HG03354 (cell line): ENCODE data around the gene SHLD1.

Experiments used
- ATAC-seq: cut with Tn5 transposase; IDR thresholded peaks from one replicate; pipeline ENCODE4 v1.9.1; 2021; ENCODE audit warnings: mild to moderate bottlenecking; ENCODE audit not compliant: unreplicated experiment, poor library complexity, severe bottlenecking

Gene SHLD1

DNA sequence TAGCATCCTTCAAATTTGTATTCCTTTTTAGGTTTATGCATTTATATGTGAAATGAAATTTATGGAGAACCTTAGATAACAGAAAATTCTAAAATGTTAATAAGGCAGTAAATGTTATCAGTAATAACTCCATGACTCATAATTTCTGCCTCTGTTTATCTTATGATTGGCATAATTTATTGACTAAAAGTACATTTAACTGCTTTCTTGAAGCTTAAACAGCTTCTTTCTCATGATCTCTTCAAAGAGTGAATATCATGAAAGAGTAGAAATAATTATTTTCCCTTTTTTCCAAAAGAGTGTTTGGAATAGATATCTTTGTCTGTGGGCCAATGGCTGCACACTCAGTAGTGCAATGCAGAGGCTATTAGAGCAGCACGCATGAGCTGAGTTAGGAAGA lies 91.3 kb downstream of the SHLD1 start:
- ATAC-seq, result no peak

DNA sequence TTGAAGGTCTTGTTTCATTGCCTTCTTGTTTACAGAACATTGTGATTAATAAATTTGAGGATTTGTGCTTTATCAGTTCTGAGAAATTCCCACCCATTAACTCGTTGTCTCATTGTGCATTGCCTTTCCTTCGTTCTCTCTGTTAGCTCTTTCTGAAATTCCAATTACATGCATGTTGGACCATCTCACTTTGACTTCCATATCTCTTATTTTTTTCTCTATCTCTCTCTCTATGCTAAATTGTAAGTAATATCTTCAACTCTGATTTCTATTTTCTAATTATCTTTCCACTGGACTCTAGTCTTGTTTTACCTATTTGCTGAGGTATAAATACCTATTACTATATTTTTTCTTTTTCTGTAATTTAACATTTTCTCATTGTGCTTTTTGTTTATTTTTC lies 92.3 kb downstream of the SHLD1 start:
- ATAC-seq, result no peak

DNA sequence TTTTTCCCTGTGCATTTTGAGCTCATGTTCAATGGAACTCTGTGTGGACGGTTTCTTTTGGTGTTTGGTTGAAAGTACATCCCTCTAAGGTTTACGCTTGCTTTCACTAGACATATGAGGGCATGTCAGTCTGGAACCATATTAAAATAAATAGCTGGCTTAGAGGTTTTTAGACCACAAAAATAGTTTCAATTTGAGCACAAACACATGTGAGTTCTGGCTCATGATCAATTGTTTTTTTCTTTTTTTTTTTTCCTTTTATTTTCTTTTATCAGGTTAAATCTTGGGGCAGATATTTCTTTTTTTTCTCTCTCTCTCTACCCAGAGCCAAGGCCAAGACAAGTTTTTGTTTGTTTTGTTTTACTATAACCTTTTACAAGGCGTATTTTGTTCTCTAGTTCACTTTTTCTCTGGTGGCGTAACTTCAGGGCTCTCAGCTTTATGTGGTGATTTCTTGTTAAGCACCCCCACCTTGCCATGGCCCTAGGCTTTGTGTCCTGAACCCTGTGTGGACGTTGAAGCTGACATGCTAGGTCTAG lies 92.9 kb downstream of the SHLD1 start:
- ATAC-seq, result peak; percentile 66

DNA sequence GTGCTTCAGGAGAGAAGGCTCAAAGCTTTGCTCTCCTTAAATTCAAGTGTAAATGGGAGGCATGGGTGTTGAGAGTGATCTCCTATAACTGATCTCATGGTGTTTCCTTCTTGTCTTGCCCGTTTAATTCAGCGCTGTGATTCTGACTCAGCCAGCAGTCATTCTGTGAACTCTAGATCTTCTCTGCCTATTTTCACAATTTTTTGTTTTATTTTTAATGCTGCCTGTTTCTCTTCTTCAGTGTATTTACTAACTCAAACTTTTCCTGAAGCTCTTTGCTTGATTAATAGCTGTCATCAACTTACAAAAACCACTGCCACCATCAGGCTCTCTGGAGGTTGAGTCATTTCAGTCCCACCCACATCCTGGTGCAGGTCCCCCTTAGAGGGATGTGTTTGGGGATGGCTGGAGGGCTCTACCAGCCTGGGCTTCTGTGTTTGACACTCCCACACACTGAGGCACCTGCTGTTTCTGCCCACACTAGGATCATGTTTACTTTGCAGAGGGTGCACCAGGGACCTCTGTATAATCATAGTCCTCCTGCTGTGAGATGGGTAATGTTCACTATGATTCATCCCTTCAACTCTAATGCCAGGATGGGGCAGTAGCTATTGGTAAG lies 94.0 kb downstream of the SHLD1 start:
- ATAC-seq, result peak; percentile 84

DNA sequence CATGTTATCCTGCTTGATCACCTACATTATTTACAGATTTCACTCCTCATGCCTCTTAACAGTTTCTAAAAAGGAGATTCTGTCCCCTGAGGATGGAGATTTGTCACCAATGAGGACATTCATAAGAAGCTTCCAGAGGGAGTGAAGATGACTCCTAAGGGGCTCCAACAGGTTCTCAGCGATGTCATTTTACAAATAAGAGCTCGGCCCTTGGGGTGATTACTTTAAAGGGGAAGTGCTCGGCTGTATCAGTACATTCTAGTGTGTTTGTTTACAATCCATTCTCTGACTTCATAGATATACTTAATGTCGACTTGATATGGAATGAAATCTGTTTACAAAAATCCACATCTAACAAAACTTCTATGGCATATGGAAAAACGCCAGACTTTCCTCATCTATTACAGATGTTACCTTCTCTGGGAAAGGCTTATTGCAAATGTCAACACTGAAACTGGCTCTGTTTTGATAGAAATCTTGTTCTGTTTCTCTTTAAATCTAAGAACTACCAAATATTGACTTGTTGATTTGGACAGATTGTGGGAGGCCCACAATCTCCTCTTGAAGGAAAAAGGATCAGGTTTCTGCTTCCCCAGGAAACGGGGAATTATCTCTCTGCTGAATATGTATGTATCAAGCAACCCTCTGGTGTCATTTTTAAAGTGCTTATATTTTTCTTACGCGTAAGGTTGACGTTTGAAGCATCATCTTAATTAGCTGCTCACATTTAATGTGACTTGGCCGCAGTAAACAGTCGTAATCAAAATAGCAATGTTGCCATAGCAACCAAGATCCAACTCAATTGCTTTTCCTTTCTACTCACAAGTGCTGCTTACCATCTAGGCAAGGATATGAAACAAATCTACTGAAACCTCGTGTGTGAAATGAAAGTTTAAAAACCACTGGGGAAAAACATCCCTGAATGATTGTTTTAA lies 95.7 kb downstream of the SHLD1 start:
- no peak for ATAC-seq

DNA sequence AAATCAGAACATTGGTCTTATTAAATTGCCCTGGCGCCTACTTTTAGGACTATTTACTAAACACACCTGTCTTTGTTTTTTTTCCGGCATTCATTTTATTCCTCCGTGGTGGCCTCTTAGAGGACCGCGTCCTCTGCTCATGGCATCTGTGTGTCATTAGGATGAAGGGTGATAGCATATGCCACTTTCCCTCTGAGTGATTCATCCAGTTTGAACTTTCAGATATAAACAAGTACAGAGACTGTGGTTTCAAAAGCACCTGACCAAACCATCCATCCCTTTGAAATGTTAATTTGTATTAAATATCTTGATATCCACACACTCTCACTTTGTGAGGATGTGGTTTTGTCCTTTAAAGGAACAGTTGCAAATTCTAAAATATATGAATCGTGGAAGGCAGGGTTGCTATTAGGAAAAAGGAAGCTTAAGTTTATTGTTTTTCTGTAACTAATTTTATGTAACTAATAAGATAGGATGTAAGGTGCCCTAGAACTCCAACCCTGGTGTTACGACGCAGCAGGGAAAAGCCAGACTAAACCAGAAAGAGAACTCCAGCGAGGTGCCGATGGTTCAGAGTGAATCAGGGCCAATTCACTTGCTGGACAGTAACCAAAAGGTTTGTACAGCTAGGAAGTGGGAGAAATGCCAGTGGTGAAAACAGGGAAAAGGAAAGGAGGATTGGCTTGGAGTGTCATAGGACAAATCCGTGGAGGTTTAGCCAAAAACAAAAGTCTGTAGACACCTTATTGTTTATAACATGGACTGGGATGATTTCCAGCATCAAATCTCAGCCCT lies 98.7 kb downstream of the SHLD1 start:
- ATAC-seq, result peak; percentile 26

DNA sequence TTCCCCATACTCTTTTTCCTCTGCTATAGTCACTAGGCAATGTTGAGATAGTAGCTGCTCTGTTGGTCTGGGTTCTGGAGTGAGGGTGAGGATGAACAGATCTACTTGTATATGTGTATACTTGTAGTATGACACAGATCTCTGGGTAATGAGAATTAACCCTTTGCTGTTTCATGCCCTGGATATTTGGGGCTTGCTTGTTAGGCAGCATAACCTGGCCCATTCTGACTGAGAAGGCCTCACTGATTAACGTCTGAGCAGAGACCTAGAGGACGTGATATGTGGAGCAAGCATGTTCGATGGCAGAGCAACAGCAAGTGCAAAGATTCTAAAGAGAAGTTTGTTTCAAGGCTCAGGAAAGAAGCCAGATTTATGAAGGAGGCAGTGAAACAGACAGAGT lies 105.7 kb downstream of the SHLD1 start:
- no peak for ATAC-seq

DNA sequence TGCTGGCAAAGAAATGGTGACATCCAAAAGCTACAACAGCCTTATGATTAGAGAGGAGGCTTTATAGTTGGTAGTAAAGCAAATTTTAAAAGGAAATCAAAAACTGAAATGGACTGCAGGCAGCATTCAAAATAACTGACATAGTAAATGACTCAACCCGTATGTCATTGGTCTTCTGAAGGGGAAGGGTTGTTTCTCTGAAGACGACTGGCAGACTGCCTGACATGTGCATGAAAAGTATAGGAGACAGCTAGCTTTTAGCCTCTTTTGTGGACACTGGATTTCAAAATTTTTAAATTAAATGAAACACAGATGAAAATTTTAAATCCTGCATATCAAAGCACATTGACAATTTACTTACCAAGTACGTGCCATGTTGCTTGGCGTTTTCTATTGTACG lies 109.4 kb downstream of the SHLD1 start:
- ATAC-seq, result no peak

DNA sequence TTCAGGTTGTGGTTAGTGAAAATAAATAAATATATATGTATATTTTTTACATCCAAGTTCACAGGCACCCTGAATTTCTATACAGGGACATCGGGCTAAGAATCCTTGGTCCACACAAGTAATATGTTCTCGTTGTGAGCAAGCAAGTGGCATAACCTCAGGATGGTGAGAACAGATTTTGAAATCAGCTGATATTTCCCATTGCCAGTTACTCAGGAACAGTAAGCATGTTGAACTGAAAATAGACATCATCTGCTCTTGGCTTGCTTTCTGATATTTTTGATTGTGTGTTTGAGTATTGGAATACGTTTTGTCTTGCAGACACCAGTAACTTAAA lies 112.5 kb downstream of the SHLD1 start:
- no peak for ATAC-seq

DNA sequence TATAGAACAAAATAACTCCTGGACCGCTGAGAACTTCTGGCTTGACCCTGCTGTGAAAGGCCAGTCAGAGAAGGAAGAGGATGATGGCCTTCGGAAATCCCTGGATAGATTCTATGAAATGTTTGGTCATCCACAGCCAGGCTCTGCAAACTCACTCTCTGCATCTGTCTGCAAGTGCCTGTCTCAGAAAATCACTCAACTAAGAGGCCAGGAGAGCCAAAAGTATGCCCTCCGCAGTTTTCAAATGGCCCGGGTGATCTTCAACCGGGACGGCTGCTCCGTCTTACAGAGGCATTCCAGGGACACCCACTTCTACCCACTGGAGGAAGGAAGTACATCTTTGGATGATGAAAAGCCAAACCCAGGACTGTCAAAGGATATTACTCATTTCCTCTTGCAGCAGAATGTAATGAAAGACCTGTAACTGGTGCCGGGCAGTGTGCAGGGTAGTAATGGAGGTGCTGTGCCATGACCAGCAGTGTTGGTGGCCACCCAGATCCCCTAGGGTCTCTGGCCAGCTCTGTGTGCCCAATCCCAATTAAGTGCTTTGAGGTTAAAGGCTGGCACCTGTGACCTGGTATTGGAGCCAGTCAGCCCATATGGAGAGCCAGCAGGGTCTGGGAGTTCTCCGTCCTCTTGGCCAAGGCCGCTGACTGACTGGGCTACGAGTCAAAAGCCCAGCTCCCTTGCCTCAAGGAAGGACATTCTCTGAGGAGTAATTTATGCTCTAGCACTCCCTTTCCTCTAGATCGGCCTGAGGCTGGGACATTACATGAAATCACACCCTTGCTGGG lies 113.0 kb downstream of the SHLD1 start:
- ATAC-seq, result no peak

DNA sequence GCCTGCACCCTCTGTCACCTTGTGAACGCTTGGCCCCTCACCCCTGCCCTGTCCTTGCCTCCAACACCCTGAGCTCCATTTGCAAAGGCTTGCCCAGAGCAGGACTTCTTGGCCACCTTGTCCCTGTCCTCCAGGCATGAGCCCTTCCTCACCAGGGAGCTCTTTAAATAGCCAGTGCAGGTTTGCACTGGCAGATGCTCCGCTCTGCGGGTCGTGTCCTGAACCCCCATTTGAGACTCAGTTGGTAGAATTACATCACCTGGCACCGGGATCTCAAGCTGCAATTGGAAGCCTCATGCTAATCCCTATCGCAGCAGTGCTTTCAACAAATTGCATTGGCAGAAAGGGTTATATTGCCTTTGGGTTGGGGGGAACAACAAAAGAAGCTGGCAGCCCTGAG lies 114.2 kb downstream of the SHLD1 start:
- ATAC-seq, result no peak

DNA sequence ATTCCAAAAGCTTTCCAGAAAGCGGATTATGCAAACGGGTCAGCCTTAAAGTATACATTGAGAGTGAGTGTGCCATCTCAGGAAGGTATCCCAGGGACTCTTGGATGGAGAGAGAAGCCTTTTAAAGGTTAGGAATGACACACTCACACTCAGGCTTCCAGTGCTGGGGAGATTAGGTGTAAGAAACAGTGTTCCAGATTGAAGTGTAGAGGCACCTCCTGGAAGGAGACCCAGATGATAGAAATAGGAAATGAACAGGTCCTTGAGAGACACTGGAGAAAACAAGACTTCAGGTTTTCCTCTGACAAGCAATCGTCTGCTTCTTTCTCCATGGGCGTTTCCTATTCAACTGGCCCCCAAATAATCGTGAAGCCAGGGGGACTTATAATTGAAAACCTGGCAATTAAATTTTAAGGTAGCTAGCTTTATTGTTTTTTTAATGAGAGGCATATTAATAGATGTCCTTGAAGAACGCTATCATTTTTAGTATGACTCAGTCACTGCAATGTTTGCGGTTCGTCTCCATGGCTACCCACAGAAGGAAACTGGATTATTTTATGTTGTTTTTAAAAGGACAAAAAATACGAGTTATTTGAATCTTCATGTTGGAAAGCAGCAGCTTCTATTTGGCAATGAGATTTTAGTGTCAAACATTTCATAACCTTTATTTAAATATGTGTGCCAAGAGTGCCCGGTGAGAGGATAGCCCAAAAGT lies 114.8 kb downstream of the SHLD1 start:
- no peak for ATAC-seq

DNA sequence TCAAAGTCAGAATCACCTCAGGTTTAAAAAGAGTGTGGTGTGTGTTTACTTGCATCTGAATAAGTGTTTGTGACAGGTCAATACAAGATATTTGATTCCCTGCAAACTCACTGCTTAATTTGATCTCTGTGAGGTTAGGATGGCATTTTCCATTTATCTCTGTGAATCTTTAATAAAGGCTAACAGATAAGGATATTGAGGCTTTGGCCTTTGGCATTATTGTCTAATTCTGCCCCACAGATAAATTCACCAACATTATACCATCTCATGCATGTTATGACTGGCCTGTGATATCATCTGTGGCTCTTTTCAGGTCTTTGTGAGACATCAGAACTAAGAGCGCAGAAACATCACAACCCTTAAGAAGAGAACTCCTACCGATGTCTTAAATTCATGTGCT lies 115.4 kb downstream of the SHLD1 start:
- no peak for ATAC-seq

DNA sequence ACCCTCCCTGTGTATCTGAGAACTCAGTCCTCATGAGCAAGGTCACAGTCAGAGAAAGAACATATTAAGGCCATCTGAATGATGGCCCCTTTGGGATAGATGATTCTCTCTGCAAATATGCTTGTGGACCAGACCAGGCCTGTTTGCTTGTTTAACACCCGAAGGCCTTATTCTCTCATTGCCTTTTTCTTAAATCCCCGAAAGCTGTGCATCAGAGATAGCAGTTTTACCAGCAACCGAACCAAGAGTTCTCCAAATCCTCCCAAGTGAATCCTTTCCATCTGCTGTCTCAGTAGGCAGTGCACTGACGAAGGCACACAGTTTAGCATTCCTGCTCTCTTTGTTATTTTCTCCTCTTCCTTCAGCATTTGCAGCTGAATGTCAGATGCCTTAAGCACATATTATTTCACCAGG lies 120.4 kb downstream of the SHLD1 start:
- no peak for ATAC-seq

DNA sequence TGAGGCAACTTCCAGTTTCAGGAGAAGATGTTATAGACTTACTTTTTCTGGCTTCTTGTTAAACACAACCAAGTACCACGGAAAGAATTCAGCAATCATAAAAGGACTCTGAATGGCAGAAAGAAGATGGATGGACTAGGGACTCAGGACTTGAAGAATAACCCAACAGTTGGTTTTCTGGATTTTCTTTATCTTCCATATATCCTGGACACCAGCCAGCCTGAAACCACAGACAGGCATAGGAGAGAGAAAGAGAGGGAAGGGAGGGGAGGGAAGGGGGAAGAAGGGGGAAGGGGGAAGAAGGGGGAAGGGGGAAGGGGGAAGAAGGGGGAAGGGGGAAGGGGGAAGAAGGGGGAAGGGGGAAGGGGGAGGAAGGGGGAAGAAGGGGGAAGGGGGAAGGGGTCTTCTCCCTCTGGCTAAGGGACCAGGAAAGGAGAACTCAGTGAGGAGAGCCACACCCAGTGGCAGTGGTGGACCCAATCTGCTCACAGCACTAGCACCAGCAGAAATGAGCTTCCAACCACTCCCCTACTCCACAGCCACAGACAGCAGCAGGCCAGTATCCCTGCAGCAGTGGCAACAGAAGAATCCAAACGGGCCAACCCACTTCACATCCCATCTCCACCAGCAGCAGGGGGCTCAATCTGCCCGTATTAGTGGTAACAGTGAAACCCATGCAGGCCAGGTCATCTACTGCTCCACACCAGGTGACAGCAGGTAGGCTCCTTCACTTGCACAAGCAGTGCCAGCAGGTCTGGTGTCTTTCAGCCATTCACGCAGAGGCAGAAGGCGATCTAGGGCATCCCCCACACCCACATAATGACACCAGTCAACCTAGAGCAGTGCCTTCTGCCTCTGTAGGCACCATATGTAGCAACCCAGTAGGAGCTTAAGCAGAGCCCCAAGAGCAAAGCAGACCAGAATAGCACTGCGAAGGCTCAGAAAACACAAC lies 121.5 kb downstream of the SHLD1 start:
- no peak for ATAC-seq

DNA sequence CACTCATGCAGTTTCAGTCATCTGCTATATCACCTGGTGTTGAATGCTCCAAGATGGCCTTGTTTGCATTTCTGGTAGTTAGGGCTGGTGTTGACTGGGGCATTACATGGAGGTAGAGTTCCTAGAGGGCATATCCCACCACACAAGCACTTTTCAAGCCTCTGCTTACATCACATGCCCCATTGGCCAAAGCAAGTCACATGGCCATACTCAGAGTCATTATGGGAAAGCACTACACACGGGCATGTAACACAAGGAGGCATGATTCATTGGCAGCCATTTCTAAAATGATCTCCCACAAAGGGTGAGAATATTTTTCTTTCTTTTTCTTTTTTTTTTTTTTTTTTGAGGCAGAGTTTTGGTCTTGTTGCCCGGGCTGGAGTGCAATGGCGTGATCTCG lies 126.9 kb downstream of the SHLD1 start:
- no peak for ATAC-seq

DNA sequence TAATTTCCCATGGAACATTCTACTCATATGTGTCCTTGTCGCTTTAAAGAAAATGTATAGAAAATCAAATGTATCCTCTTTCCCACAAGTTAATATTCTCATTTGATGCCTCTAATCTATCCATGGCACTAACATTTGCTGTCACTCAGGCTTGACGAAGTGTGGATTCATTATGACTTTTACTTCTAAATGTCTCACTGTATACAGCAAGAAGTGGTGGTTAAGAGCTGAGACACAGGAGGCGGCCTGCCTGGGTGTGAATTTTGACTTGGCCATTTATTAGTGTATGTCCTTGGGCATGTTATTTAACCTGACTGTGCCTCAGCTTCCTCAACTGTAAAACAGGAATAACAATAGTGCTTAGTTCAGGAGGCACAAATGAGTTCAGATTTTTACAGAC lies 130.1 kb downstream of the SHLD1 start:
- no peak for ATAC-seq

DNA sequence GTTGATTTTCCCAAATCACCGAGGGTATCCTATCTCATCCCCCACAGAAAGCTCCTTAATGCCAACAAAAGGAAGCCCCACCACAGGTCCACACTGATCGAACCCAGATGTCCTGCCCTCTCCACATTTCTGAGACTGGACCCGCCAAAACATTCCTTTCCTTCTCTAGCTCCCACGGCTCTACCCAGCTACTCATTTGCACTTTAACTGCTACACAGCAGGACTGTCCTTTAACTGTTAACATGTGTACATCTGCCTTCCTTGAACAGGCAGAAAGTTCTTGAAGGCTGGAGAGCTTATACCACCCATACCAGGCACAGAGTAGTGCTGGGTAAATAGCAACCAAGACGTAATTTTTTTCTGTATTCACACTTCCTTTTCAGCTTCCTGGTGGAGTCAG lies 131.5 kb downstream of the SHLD1 start:
- no peak for ATAC-seq
